Spleen (tissue), 11 donors: ENCODE results near the gene CETN1. TPM values are rescaled to one million over a fixed set of nuclear protein-coding genes. Genes with fewer than 3 reads are reported as not detected.

Experiments
- DNase-seq: peaks from one replicate; pipeline ENCODE4 v3.0.0-alpha.2; 2020
- H3K27ac ChIP-seq, 8 donors: fragments of 200-600 bp; sonication (generic) in 7 of 8; 1 replicate in 4 of 8; 2 replicates in 4 of 8; pipeline versions ENCODE4 v1.5.0 to v1.8.0; 2016 to 2021; ENCODE audit warnings: inconsistent platforms in 4 of 8, mild to moderate bottlenecking in 4 of 8, moderate library complexity in 1 of 8
- H3K27me3 ChIP-seq, 7 donors: fragments of 200-600 bp; sonication (generic) in 6 of 7; replicated peaks in 1 of 7; 1 replicate in 4 of 7; 2 replicates in 3 of 7; pipeline versions ENCODE4 v1.5.0 to v1.8.0; 2016 to 2021; ENCODE audit warnings: inconsistent platforms in 3 of 7, mild to moderate bottlenecking in 1 of 7
- H3K36me3 ChIP-seq, 6 donors: fragments of 200-600 bp; sonication (generic) in 5 of 6; 1 replicate in 4 of 6; 2 replicates in 2 of 6; pipeline versions ENCODE4 v1.5.0 to v1.8.0; 2016 to 2021; ENCODE audit warnings: inconsistent platforms in 2 of 6
- H3K4me1 ChIP-seq, 6 donors: fragments of 200-600 bp; sonication (generic) in 5 of 6; 1 replicate in 3 of 6; 2 replicates in 3 of 6; pipeline versions ENCODE4 v1.5.0 to v1.8.0; 2016 to 2021; ENCODE audit warnings: inconsistent platforms in 3 of 6
- H3K4me3 ChIP-seq, 8 donors: fragments of 200-600 bp; sonication (generic) in 7 of 8; 1 replicate in 4 of 8; 2 replicates in 4 of 8; pipeline versions ENCODE4 v1.5.0 to v1.8.0; 2016 to 2021; ENCODE audit warnings: inconsistent platforms in 4 of 8, mild to moderate bottlenecking in 4 of 8, moderate library complexity in 2 of 8
- H3K9me3 ChIP-seq, 8 donors: fragments of 200-600 bp; sonication (generic) in 7 of 8; 1 replicate in 4 of 8; 2 replicates in 4 of 8; pipeline versions ENCODE4 v1.5.0 to v1.8.0; 2016 to 2021; ENCODE audit warnings: inconsistent platforms in 4 of 8
- CTCF ChIP-seq, 11 experiments: fragments of 200-600 bp in 7 of 11; fragments of 450-650 bp in 4 of 11; sonication (generic) in 4 of 11; IDR thresholded peaks in 8 of 11; conservative IDR thresholded peaks in 3 of 11; 1 replicate in 7 of 11; 2 replicates in 4 of 11; pipeline versions ENCODE4 v1.4.0 to v1.8.0; 2016 to 2021; ENCODE audit warnings: antibody characterized with exemption in 11 of 11, inconsistent platforms in 4 of 11, mild to moderate bottlenecking in 1 of 11
- POLR2A ChIP-seq, 3 donors: fragments of 450-650 bp; IDR thresholded peaks; one replicate each; pipeline ENCODE4 v1.5.1; 2017; ENCODE audit warnings: antibody characterized with exemption in 3 of 3, mild to moderate bottlenecking in 1 of 3
- POLR2AphosphoS5 ChIP-seq, 3 donors: sonication (generic); formaldehyde crosslinking; IDR thresholded peaks; one replicate each; pipeline ENCODE4 v1.5.1; 2017; ENCODE audit warnings: antibody characterized with exemption in 3 of 3
- WGBS, 5 donors: extraction: QIAGEN DNeasy Blood & Tissue Kit in 3 of 5; methylation state at CpG; one replicate each; pipeline versions ENCODE4 v1.1.5 to v1.1.7; 2013 to 2018; 5-methylcytosine and 5-hydroxymethylcytosine counted together
- intact Hi-C: fragments of 100-400 bp; cut with DNase I; formaldehyde crosslinking; loops from one replicate; pipeline ENCODE4 v1.15.0; 2023; ENCODE audit warnings: low total_unique reads
- polyA plus RNA-seq, 3 donors: library from polyadenylated mRNA; stranded (reverse); fragments of 200-250 nt; gene quantifications; one replicate each; pipeline ENCODE4 v1.2.1, GENCODE V29; 2013
- total RNA-seq, 7 donors: library from RNA; depleted of rRNA in 3 of 7; stranded (reverse); fragments of >200 nt in 3 of 7; fragmentation: NEBNext Ultra II Directional in 4 of 7; extraction: Animal tissue kit (Norgen Biotek cat#: 25700) in 4 of 7; gene quantifications; one replicate each; pipeline versions ENCODE4 v1.1.0 to v1.2.1, GENCODE V29; 2016 to 2021
- donor health status: healthy with polysubstance abuse.
- donor health status: DM: no; HTN: no; CAD: no; lungs with moderate emphysema.
- donor health status: DM: no; HTN: no; CAD: no.
- donor health status: Bipolar disorder and iron deficiency.
- donor health status: healthy.
- donor health status: DM: no; HTN: no; CAD: no.
- donor health status: DM: yes; HTN: yes; CAD: no.

CETN1 gene
- total and polyA plus RNA-seq, 10 donors, result not detected

GRCh38 chr18:577643-578375 lies 2.4 kb upstream of the CETN1 start:
- H3K4me3 ChIP-seq, result no peak overlapping the region
- DNase-seq, result no peak
- no peaks in the 10 kb centered on the region for H3K4me1 ChIP-seq
- intact Hi-C loops, result no loop called here
- no peak overlapping the region for H3K27ac ChIP-seq
- TF ChIP-seq CTCF (IDR thresholded peaks at IDR 0.05 in 8 of 11, conservative IDR thresholded peaks at IDR 0.05 in 3 of 11), result no peak
- no peak for TF ChIP-seq POLR2A (IDR thresholded peaks at IDR 0.05)
- no peak for TF ChIP-seq POLR2AphosphoS5 (IDR thresholded peaks at IDR 0.05)
- H3K9me3 ChIP-seq, result no peaks in the 10 kb centered on the region
- 78 to 92% (median 82%) methylated on average over 4 of the region's 4 CpGs for WGBS, 5 donors
- peaks cover 0 to 4% (median 0%) of the 10 kb centered on the region in 7 donors for H3K27me3 ChIP-seq
- H3K36me3 ChIP-seq, result no peaks in the 10 kb centered on the region

- no peak overlapping the region for H3K4me3 ChIP-seq
- peaks cover 0 to 4% (median 0%) of the 10 kb centered on the region in 7 donors for H3K27me3 ChIP-seq
- intact Hi-C loops, result no loop called here
- no peak for DNase-seq
- TF ChIP-seq POLR2AphosphoS5 (IDR thresholded peaks at IDR 0.05) (no peak), CTCF (IDR thresholded peaks at IDR 0.05 in 8 of 11, conservative IDR thresholded peaks at IDR 0.05 in 3 of 11) (no peak), POLR2A (IDR thresholded peaks at IDR 0.05) (no peak)
- no peaks in the 10 kb centered on the region for H3K36me3 ChIP-seq
- no peaks in the 10 kb centered on the region for H3K4me1 ChIP-seq
- peaks cover 0 to 6% (median 0%) of the 10 kb centered on the region in 8 donors for H3K9me3 ChIP-seq
- 88 to 94% (median 90%) methylated on average over 1 of the region's 1 CpG for WGBS, 5 donors
- H3K27ac ChIP-seq, result no peak overlapping the region
Observed at GRCh38 chr18:579238-579637, 942 bp upstream of the CETN1 start.

GRCh38 chr18:581096-581495 lies 916 bp downstream of the CETN1 start:
- TF ChIP-seq POLR2AphosphoS5 (IDR thresholded peaks at IDR 0.05) (no peak), CTCF (IDR thresholded peaks at IDR 0.05 in 8 of 11, conservative IDR thresholded peaks at IDR 0.05 in 3 of 11) (no peak), POLR2A (IDR thresholded peaks at IDR 0.05) (no peak)
- intact Hi-C loops, result no loop called here
- Histone ChIP-seq H3K9me3 (peaks cover 0 to 11% (median 0%) of the 10 kb centered on the region in 8 donors), H3K36me3 (no peaks in the 10 kb centered on the region), H3K4me1 (no peaks in the 10 kb centered on the region), H3K27ac (no peak overlapping the region), H3K4me3 (no peak overlapping the region), H3K27me3 (peaks cover 0 to 4% (median 0%) of the 10 kb centered on the region in 7 donors)
- WGBS, 5 donors, result 80 to 90% (median 87%) methylated on average over 3 of the region's 3 CpGs
- no peak for DNase-seq

GRCh38 chr18:582465-582864 lies 2.3 kb downstream of the CETN1 start:
- TF ChIP-seq POLR2AphosphoS5 (IDR thresholded peaks at IDR 0.05) (no peak), CTCF (IDR thresholded peaks at IDR 0.05 in 8 of 11, conservative IDR thresholded peaks at IDR 0.05 in 3 of 11) (no peak), POLR2A (IDR thresholded peaks at IDR 0.05) (no peak)
- no peak overlapping the region for H3K27ac ChIP-seq
- intact Hi-C loops, result no loop called here
- H3K27me3 ChIP-seq, result peaks cover 0 to 4% (median 0%) of the 10 kb centered on the region in 7 donors
- DNase-seq, result no peak
- no peaks in the 10 kb centered on the region for H3K4me1 ChIP-seq
- 44 to 93% (median 73%) methylated on average over 3 of the region's 3 CpGs for WGBS, 5 donors
- H3K9me3 ChIP-seq, result peaks cover 0 to 11% (median 0%) of the 10 kb centered on the region in 8 donors
- no peaks in the 10 kb centered on the region for H3K36me3 ChIP-seq
- H3K4me3 ChIP-seq, result no peak overlapping the region
